Uterus (tissue), 4 donors: ENCODE data around the gene PRDM15. TPM values are rescaled to one million over a fixed set of nuclear protein-coding genes. Genes with fewer than 3 reads are reported as not detected.

Source experiments
- DNase-seq, 2 donors: peaks; one replicate each; pipeline ENCODE4 v3.0.0-alpha.2; 2019 to 2020
- H3K27ac ChIP-seq, 2 donors: fragments of 200-600 bp; sonication (generic); 1 replicate in 1 of 2; 2 replicates in 1 of 2; pipeline ENCODE4 v1.5.1; 2016 to 2018
- H3K27me3 ChIP-seq, 2 donors: fragments of 200-600 bp; sonication (generic); one replicate each; pipeline ENCODE4 v1.5.1; 2018 to 2019; ENCODE audit warnings: control low read depth in 1 of 2
- H3K36me3 ChIP-seq, 2 donors: fragments of 200-600 bp; sonication (generic); one replicate each; pipeline ENCODE4 v1.5.1; 2019; ENCODE audit warnings: control low read depth in 1 of 2
- H3K4me1 ChIP-seq, 2 donors: fragments of 200-600 bp; sonication (generic); one replicate each; pipeline ENCODE4 v1.5.1; 2018 to 2019; ENCODE audit warnings: control low read depth in 1 of 2
- H3K4me3 ChIP-seq, 2 donors: fragments of 200-600 bp; sonication (generic); 1 replicate in 1 of 2; 2 replicates in 1 of 2; pipeline ENCODE4 v1.5.1; 2018 to 2019; ENCODE audit warnings: mild to moderate bottlenecking in 1 of 2
- H3K9me3 ChIP-seq, 2 donors: fragments of 200-600 bp; sonication (generic); one replicate each; pipeline ENCODE4 v1.5.1; 2019; ENCODE audit warnings: control low read depth in 1 of 2
- POLR2A ChIP-seq, 2 donors: fragments of 450-650 bp; IDR thresholded peaks; one replicate each; pipeline ENCODE4 v1.6.1; 2016; ENCODE audit warnings: antibody characterized with exemption in 2 of 2, mild to moderate bottlenecking in 1 of 2, moderate library complexity in 1 of 2
- intact Hi-C: fragments of 100-400 bp; cut with DNase I; formaldehyde crosslinking; loops from one replicate; pipeline ENCODE4 v1.15.1; 2023; ENCODE audit warnings: low total_unique reads
- total RNA-seq, 4 donors: library from RNA; depleted of rRNA in 3 of 4; stranded (reverse); fragments of >200 nt in 3 of 4; gene quantifications; one replicate each; pipeline versions ENCODE4 v1.1.0 to v1.2.4, GENCODE V29; 2014 to 2023
- TF ChIP-seq, protein P1 (sequence below), 4 experiments: fragments of 200-600 bp in 2 of 4; fragments of 450-650 bp in 2 of 4; sonication (generic) in 2 of 4; IDR thresholded peaks; one replicate each; pipeline ENCODE4 v1.5.1; 2016 to 2019; ENCODE audit warnings: antibody characterized with exemption in 4 of 4, mild to moderate bottlenecking in 2 of 4, moderate library complexity in 1 of 4
- donor health status: DM: yes; HTN: yes; CAD: no.

Gene PRDM15
- total RNA-seq, 4 donors from 2014 or later = 5.9 to 11.0 (median 6.5) TPM

DNA sequence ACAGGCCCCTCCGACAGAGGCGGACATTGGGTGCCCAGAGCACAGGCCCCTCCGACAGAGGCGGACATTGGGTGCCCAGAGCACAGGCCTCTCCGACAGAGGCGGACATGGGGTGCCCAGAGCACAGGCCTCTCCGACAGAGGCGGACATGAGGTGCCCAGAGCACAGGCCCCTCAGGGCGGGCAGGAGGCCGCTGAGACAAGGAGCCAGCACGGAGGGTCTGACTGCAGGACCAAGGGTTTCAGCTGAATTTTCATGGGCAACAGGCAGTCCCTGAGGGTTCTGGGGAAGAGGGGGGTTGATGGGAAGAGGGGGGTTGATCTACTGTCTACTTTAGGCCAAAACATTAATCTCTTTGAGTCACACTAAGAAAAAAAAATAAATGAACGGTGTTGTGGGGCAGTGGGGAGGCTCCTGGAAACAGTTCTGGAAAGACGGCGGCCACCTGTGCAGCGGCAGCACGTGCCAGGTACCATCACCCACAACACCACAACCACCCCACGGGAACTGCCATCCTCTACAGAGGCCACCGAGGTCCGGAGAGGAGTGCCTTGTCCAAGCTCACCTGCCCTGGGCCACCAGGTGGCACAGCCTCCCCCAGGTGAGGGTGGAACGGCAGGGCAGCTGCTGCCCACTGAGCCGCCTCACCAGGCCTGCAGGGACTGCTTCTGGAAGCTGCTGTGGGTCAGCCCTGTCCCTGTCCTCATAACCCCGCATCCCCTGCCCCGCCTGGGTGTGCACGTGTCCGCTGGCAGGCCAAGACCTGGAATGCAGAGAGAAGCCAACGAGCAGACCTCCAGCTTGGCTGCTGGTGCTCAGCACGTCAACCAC, 20.5 kb downstream of the PRDM15 start:
- no peak for DNase-seq
- TF ChIP-seq POLR2A (IDR thresholded peaks at IDR 0.05) = no peak
- TF ChIP-seq, protein P1, sequence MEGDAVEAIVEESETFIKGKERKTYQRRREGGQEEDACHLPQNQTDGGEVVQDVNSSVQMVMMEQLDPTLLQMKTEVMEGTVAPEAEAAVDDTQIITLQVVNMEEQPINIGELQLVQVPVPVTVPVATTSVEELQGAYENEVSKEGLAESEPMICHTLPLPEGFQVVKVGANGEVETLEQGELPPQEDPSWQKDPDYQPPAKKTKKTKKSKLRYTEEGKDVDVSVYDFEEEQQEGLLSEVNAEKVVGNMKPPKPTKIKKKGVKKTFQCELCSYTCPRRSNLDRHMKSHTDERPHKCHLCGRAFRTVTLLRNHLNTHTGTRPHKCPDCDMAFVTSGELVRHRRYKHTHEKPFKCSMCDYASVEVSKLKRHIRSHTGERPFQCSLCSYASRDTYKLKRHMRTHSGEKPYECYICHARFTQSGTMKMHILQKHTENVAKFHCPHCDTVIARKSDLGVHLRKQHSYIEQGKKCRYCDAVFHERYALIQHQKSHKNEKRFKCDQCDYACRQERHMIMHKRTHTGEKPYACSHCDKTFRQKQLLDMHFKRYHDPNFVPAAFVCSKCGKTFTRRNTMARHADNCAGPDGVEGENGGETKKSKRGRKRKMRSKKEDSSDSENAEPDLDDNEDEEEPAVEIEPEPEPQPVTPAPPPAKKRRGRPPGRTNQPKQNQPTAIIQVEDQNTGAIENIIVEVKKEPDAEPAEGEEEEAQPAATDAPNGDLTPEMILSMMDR (IDR thresholded peaks at IDR 0.05) = no peak
- no peak overlapping the region for H3K4me3 ChIP-seq
- H3K9me3 ChIP-seq = no peaks in the 10 kb centered on the region
- no peaks in the 10 kb centered on the region for H3K36me3 ChIP-seq
- peaks cover 0 to 6% of the 10 kb centered on the region in 2 donors for H3K4me1 ChIP-seq
- no peak overlapping the region for H3K27ac ChIP-seq
- no peaks in the 10 kb centered on the region for H3K27me3 ChIP-seq
- intact Hi-C loops = no loop called here

DNA sequence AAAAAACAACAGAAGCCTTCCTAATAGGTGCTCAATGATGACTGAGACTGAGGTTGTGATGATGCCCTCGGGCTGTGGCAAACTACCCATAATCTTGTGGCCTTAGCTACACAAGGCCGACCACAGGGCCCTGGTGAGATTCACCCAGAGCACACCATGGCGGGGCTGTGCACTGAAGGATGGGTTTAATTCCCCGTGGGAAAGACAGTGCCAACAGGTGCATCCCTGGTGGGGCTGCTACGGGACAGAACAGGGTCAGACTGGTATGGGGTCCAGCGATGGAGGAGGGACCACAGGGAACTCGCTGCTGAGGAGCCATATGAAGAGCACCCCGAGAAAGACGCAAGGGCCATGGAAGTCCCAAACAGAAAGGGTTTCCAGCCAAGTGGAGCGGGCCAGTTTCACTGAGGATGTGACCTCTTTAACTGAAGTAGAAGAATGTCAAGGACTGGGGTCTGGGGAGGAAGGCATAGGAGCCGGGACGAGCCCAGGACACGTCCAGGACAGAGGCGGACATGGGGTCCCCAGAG, 21.3 kb downstream of the PRDM15 start:
- no peaks in the 10 kb centered on the region for H3K4me1 ChIP-seq
- H3K4me3 ChIP-seq = no peak overlapping the region
- H3K27me3 ChIP-seq = no peaks in the 10 kb centered on the region
- no peaks in the 10 kb centered on the region for H3K36me3 ChIP-seq
- intact Hi-C loops = no loop called here
- no peak for DNase-seq
- TF ChIP-seq, protein P1 (IDR thresholded peaks at IDR 0.05) = no peak
- no peak for TF ChIP-seq POLR2A (IDR thresholded peaks at IDR 0.05)
- H3K9me3 ChIP-seq = no peaks in the 10 kb centered on the region
- no peak overlapping the region for H3K27ac ChIP-seq

- H3K9me3 ChIP-seq = no peaks in the 10 kb centered on the region
These were observed 22.6 kb downstream of the PRDM15 start for GRCh38 chr21:41856572-41856971.

DNA sequence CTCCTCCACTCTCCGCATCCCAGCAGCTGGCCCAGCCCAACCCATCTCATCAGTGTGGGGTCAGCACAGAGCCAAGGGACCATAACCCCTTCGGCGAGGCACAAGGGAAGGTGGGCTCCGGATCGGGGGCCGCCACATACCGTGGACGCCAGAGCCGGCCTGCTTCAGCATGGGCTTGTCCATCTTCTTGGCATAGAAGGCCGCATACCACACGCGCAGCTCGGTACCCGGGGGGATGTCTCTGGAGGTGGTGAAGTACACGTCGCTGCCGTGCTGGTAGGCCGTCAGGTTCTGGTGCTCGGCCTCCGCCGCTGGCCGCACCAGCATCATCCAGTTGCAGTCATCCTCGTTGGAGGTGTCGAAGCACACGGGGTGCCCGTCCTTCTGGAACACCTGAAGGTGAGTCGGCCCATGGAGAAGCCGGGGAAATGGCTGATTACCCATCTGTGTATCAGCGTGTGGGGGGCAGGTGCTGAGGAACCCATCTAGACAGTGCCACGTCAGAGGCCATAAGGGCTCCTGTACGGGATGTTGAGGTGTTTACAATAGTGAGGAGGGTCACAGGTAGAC, 24.6 kb downstream of the PRDM15 start:
- no peaks in the 10 kb centered on the region for H3K27me3 ChIP-seq
- intact Hi-C loops = no loop called here
- H3K4me3 ChIP-seq = no peak overlapping the region
- TF ChIP-seq, protein P1 (IDR thresholded peaks at IDR 0.05) = no peak
- TF ChIP-seq POLR2A (IDR thresholded peaks at IDR 0.05) = no peak
- no peak overlapping the region for H3K27ac ChIP-seq
- H3K36me3 ChIP-seq = no peaks in the 10 kb centered on the region
- no peaks in the 10 kb centered on the region for H3K9me3 ChIP-seq
- H3K4me1 ChIP-seq = no peaks in the 10 kb centered on the region
- no peak for DNase-seq

More at GRCh38 chr21:41856572-41856971, 22.6 kb downstream of the PRDM15 start:
- no peaks in the 10 kb centered on the region for H3K27me3 ChIP-seq
- no peak overlapping the region for H3K4me3 ChIP-seq
- intact Hi-C loops = no loop called here
- H3K27ac ChIP-seq = no peak overlapping the region
- H3K4me1 ChIP-seq = no peaks in the 10 kb centered on the region
- no peak for TF ChIP-seq POLR2A (IDR thresholded peaks at IDR 0.05)
- TF ChIP-seq, protein P1 (IDR thresholded peaks at IDR 0.05) = no peak
- DNase-seq = no peak
- H3K36me3 ChIP-seq = no peaks in the 10 kb centered on the region

- no peaks in the 10 kb centered on the region for H3K27me3 ChIP-seq
- no peaks in the 10 kb centered on the region for H3K9me3 ChIP-seq
- H3K4me3 ChIP-seq = no peak overlapping the region
- no peak for DNase-seq
- H3K4me1 ChIP-seq = no peaks in the 10 kb centered on the region
- intact Hi-C loops = no loop called here
- TF ChIP-seq, protein P1 (IDR thresholded peaks at IDR 0.05) = no peak
- no peak for TF ChIP-seq POLR2A (IDR thresholded peaks at IDR 0.05)
- H3K36me3 ChIP-seq = no peaks in the 10 kb centered on the region
- H3K27ac ChIP-seq = no peak overlapping the region
These were observed 26.2 kb downstream of the PRDM15 start for GRCh38 chr21:41852929-41853320.
